HG02885 (cell line): Measurements from ENCODE around the gene ADSS2.
A peak's percentile ranks its signal among the peaks of the same experiment; 100 is the strongest.

Source experiments
- ATAC-seq: cut with Tn5 transposase; IDR thresholded peaks from one replicate; pipeline ENCODE4 v1.9.1; 2021; ENCODE audit warnings: mild to moderate bottlenecking; ENCODE audit not compliant: unreplicated experiment, poor library complexity

Gene ADSS2

DNA sequence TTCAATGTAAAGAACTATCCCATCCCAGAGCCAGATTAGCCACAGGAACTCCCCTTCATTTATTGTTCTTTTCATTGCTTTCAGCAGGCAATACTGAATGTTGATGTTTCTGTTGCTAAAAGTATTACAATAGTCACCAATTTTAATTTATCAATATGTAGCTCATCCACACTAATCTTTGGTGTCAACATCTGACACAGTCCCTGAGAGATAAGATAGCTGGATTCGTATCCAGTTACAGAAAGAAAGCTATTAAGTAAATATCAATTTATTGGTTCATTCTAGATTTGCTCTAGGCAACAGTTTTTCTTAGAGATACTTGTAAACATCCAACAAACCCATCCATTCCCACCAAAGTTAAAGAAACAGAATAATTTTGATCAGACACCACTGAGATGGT lies 4.7 kb downstream of the ADSS2 start:
- no peak for ATAC-seq

DNA sequence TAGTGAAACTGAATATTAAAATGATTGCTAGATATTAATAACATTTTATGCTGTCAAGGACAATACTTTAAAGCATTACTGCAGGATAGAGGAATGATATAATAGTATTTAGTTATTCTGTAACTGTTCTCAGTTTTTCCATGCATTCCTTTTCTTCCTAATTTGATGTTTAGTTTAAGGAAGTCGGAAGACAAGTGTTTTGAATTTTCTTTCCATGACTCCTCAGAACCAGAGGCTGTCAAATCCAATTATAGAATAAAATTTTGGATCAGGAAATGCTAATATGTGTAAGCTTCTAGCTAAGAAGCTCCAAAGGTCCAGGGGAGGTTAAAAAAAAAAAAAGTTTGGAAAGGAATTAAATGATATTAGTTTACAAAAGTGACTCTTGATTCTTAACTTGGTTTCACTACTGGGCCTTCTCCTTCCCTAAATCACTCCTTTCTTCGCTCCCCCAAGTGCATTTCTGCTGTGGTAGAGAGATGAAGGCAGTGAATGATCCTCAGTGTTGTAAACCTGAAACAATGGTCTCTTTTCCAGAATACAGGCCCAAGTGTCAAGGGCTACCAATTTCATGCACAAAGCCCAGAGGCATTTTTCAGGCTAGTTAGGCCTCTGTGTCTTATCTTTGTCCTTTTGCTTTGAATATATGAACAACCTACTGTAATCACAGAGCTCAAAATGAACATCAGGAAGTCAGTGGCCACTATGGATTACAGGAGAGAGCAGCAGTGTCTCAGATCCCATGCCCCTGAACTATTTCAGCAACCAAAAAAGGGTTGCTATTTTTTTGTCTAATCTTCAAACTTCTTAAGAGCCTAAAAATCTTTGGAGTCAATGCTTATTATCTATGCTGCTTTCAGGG lies 6.2 kb downstream of the ADSS2 start:
- ATAC-seq, result no peak

DNA sequence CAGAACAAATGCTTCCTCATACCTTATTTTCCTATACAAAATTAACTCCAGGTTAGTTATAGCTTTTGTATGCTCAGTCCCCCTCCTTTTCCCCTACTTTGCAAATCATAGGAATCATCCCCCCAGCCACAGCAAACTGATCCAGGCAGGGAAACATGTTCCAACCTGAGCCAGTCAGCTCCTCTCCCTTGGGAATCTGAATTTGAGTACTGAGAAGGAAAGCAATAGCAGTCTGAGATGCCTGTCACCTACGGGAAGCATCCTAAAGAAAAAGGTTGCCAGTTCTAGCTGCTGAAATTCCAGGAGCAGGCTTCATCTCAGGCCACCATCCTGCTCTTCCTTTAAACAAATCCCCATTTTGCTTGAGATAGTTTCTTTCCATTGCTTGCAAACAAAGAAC lies 6.9 kb downstream of the ADSS2 start:
- no peak for ATAC-seq

DNA sequence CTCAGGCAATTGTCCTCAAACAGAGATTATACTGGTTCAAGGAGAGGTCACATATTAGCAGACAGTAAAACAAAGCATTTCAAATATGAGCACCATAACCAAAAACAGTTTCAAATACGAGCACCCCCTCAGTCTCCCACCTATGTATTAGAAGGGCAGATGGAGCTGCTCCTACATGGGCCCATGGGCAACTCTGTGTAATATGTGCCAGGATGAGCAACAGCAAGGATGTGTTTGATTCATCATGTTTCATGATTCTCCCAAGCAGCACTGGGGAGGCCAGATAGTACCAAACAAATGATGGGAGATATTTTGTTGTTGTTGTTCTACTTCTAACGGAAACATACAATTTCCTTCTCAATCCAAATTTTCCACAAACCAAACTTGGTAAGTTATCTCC lies 8.9 kb downstream of the ADSS2 start:
- ATAC-seq, result no peak

GRCh38 chr1:244439391-244440032 lies 12.2 kb downstream of the ADSS2 start:
- ATAC-seq, result no peak

GRCh38 chr1:244437086-244437468 lies 14.6 kb downstream of the ADSS2 start:
- no peak for ATAC-seq

DNA sequence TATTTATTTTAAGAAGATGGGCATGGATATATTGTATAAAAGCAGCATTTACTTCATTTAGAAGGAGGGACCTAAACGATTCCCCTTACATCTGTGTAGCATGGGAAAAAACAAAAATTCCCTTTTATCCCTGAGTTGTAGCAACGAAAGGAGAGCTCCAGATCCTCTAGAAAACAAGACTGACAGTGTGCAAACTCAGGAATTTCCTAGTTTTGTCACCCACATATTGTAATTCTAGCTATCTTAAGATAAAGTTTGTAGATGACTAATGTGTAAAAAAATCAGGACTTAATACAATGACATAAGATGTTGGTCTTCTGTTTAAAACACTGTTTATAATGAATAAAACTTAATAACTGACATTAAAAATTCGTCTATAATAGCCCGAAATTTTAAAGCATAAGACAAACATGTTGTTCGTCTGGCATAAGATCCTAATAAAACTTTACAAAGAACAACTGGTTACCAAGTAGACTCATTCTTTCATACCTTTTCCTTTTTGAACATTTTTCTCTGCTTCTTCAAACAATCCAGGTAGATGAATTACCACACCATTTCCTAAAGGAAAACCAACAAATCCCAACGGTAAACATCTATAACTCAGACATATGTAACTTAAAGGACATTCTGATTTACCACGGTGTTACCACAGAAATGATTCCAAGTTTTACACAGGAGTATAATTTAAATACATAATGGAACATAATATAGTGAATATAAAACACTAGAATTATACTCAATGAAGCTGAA lies 15.2 kb downstream of the ADSS2 start:
- no peak for ATAC-seq

DNA sequence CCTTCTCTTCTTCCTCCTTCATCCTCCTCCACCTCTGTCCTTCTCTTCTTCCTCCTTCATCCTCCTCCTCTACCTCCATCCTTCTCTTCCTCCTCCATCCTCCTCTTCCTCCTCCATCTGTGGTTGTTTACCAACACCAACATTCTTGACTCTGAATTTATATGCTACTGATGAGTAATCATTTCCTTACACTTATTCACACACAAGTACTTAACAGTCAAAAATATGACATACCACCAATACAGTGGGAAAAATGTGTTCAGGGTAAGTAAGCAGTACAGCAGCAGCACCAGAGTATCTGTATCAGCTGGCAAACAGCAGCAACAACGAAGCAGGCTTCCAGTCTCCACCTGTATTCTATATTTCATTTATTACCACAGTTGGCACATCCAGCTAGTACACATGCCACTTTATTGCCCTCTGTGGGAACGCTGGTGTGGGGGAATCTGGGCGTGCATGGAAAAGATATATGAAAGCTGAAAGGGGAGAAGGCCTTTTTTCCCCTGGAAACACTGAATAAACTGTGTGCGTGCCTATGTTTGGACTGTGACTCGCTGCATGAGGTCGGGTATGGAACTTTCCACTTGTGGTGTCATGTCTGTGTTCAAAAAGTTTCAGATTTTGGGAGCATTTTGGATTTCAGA lies 16.0 kb downstream of the ADSS2 start:
- no peak for ATAC-seq

DNA sequence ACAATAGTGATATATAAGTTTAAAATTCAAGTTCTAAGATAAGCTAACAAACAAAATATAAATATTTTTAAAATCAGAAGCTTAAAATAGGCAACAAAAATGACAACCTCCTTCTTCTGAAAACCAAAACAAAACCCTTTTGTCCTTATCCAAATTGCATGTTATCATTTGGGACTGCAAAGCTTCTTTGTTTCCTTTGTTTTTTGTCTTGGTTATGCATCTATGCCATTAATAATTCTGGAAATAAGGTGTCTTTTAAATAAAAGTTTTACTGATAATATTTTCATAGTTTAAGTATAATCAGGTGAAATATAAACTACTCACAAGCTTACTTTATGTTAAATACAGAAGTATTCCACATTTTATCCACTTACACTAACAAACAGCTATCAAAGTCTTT lies 20.5 kb downstream of the ADSS2 start:
- ATAC-seq, result no peak

DNA sequence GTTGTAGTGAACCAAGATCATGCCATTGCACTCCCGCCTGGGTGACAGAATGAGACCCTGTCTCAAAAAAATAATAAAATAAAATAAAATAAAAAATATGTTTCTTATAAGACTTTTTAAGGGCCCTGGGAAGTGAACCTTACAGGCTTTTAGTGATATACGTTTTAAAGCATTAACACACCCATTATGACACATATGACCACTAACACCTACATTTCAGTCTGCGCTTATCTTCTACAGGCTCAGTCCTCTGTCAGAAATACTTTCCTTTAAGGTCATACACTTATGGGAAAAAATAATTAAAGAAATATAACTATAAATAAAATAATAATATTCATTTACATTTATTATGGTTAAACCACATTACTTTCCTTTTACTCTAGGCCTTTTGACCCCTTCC lies 21.9 kb downstream of the ADSS2 start:
- ATAC-seq, result no peak

DNA sequence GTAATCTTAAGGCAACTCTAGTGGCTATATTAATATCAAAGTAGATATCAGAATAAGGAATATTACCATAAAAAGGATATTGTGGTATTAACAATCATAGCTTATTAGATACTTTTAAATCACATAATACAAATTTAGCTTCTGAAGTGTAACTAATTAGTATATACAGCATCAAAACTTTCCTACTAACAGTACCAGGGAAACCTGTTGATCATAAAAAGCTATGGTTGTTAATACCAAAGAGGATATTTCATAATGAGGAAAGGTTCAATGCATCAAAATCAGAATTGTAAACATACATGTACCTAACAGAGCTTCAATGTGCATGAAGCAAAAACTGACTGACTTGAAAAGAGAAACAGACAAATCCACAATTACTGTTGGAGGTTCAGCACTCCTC lies 24.1 kb downstream of the ADSS2 start:
- ATAC-seq, result no peak

DNA sequence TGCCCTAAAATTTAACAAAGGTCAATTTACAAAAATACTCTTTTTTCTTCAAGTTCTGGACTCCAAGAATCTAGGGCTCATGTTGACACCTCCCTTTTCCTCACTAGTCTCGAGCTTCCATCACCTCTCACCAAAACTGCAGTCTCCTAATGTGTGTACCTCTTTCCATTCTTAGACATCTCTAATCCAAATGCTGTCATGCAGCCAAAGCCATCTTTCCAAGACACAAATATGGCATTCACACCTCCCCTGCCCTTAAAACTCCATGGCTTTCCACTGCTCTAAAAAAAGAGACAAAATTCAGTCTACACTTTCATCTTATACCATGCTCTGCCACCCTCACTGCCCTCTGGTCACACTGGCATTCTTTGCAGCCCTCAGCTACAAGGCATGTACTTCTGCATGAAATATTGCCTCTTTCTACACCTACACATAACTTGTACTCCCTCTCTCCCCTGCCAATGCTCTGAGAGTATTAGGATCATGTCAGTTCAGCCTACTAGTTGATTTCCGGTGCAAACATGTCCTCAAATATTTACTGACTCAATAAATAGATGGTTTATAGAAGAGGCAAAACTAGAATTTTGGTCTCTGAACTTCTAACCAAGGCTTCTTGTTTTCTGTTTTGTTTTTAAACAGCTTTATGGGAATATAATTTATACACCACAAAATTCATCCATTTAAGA lies 26.9 kb downstream of the ADSS2 start:
- ATAC-seq, result no peak

GRCh38 chr1:244422174-244422573 lies 29.5 kb downstream of the ADSS2 start:
- no peak for ATAC-seq

DNA sequence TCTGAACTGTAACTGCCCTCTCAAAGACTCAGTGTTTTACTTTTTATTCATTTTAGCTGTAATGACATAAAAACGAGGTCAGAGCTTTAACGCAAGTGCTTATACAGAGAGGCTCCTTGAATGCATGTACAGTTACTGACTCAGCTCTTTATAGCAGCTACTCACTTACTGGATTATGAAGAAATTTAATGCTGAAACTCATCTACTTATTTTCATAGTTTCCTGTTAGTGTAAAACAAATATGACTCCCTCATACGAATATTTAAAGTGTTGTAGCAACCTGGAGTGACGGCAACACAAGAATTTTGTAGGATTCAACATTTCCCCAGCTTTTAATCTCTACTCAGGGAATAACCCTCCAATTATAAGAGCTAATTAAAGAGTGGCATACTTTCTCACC lies 32.7 kb downstream of the ADSS2 start:
- ATAC-seq, result no peak

- no peak for ATAC-seq
Observed at GRCh38 chr1:244414543-244414942, 37.2 kb downstream of the ADSS2 start.

GRCh38 chr1:244413736-244414135 lies 38.0 kb downstream of the ADSS2 start:
- ATAC-seq, result no peak

DNA sequence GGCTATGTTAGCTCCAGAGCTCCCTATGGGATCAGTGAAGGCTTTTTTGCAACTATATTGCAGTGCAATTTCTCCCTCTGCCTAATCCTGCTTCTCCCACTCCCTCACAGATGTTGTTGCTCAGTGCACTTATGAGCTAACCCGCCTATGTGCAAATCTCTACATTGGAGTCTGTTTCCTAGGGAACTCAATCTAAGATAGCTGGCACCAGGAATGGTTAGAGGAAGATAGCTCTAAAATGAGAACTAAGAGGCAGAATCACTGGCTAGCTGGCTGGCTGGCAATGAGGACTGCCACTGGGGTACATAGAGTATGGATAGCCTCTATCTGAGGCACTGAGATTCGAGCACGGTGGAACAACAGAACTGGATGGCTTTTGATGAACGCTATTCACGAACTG lies 39.5 kb downstream of the ADSS2 start:
- no peak for ATAC-seq

GRCh38 chr1:244409701-244410100 lies 42.0 kb downstream of the ADSS2 start:
- peak; percentile 71 for ATAC-seq

DNA sequence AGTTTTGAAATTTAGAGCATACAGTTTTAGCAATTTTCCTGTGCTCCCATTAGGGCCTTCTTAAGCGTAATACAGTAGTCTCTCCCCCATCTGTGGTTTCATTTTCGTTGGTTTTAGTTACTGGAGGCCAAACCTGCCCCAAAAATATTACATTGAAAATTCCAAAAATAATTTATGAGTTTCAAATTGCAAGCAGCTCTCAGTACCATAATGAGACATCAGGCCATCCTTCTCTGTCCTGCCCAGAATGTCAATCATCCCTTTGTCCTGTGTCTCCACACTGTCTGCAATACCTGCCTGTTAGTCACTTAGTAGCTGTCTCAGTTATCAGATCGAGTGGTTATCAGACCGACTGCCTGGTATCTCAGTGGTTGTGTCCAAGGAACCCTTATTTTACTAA lies 45.4 kb downstream of the ADSS2 start:
- ATAC-seq, result peak; percentile 91

DNA sequence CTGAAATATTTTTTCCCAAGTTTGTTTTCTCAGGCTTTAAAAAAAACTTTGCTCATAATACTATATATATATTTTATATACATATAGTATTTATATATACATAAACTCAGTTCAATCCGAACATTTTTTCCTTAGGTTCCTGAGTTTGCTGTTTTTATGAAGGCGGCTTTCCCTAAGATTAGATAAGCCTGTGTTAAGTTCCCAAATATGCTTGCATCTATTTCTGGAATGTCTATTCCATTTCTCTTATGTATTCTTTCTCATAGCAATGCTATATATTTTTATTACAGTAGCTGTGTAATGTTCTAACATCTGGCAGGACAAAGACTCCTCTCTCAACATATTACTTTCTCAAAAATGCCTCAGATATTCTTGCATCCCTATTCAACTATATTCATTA lies 45.9 kb downstream of the ADSS2 start:
- ATAC-seq, result peak; percentile 6
